IMR-90 (cell line): ENCODE data around the gene TXNRD1. TPM values are rescaled to one million over a fixed set of nuclear protein-coding genes. Genes with fewer than 3 reads are reported as not detected.

Source experiments
- ATAC-seq: fragments of 200-7000 bp; cut with Tn5 transposase; 2 replicates; pipeline ENCODE4 v1.9.1; 2020; ENCODE audit warnings: low read depth, mild to moderate bottlenecking, moderate library complexity
- BruUV-seq: library from RNA; stranded (reverse); fragments of 400-500 nt; replicated peaks from 2 replicates; lab custom pipeline; 2021; lab: Mats Ljungman, UMichigan
- CTCF ChIA-PET: fragments of 300-600 bp; formaldehyde crosslinking; extraction: SDS; loops from one replicate; lab custom pipeline; 2021; ENCODE audit warnings: antibody characterized with exemption; lab: Yijun Ruan, JAX
- POLR2A ChIA-PET: fragments of 300-600 bp; sonication (Branson Sonifier 250); formaldehyde crosslinking; loops from one replicate; lab custom pipeline; 2022; ENCODE audit warnings: antibody characterized with exemption; ENCODE audit not compliant: unreplicated experiment; lab: Charles Lee
- DNase-seq: peaks from one replicate; pipeline ENCODE4 v3.0.0; 2013
- H2AFZ ChIP-seq: replicated peaks from 2 replicates; pipeline ENCODE3; 2013; ENCODE audit warnings: low read length, mild to moderate bottlenecking; ENCODE audit not compliant: poor library complexity
- H2AK5ac ChIP-seq: 2 replicates; pipeline ENCODE4 v1.6.1; 2013; ENCODE audit warnings: low read depth, low read length, inconsistent platforms
- H2AK9ac ChIP-seq: replicated peaks from 2 replicates; pipeline ENCODE3; 2013; ENCODE audit warnings: mild to moderate bottlenecking, low read depth, low read length, moderate library complexity; ENCODE audit not compliant: poor library complexity
- H2BK120ac ChIP-seq: 2 replicates; pipeline ENCODE4 v1.6.1; 2013; ENCODE audit warnings: low read depth, low read length, inconsistent platforms
- H2BK15ac ChIP-seq: 3 replicates; pipeline ENCODE4 v1.6.1; 2013; ENCODE audit warnings: low read depth, low read length, inconsistent platforms
- H2BK20ac ChIP-seq: 2 replicates; pipeline ENCODE4 v1.6.1; 2013; ENCODE audit warnings: low read depth, mild to moderate bottlenecking, inconsistent platforms, low read length, moderate library complexity
- H2BK5ac ChIP-seq: 2 replicates; pipeline ENCODE4 v1.6.1; 2013; ENCODE audit warnings: mild to moderate bottlenecking, low read depth, low read length, inconsistent platforms; ENCODE audit not compliant: poor library complexity, severe bottlenecking
- H3K14ac ChIP-seq: replicated peaks from 2 replicates; pipeline ENCODE4 v1.6.1; 2013; ENCODE audit warnings: low read depth, low read length, inconsistent platforms
- H3K18ac ChIP-seq: 2 replicates; pipeline ENCODE4 v1.6.1; 2013; ENCODE audit warnings: low read depth, low read length, control low read depth
- H3K23ac ChIP-seq: 2 replicates; pipeline ENCODE4 v1.6.1; 2013; ENCODE audit warnings: low read depth, low read length, inconsistent platforms
- H3K27ac ChIP-seq: 2 replicates; pipeline ENCODE4 v1.5.1; 2013; ENCODE audit warnings: mild to moderate bottlenecking, control low read depth, low read length; ENCODE audit not compliant: insufficient read depth
- H3K27me3 ChIP-seq: 2 replicates; pipeline ENCODE4 v1.6.1; 2013; ENCODE audit warnings: low read length; ENCODE audit not compliant: control insufficient read depth, insufficient read depth
- H3K36me3 ChIP-seq: 2 replicates; pipeline ENCODE4 v1.6.1; 2013; ENCODE audit warnings: low read length, mixed read lengths; ENCODE audit not compliant: control insufficient read depth, insufficient read depth
- H3K4ac ChIP-seq: 2 replicates; pipeline ENCODE4 v1.6.1; 2013; ENCODE audit warnings: low read depth, low read length, inconsistent platforms
- H3K4me1 ChIP-seq: 2 replicates; pipeline ENCODE4 v1.6.1; 2013; ENCODE audit warnings: low read length, mixed read lengths; ENCODE audit not compliant: control insufficient read depth, insufficient read depth
- H3K4me2 ChIP-seq: 2 replicates; pipeline ENCODE4 v1.6.1; 2013; ENCODE audit warnings: low read depth, mild to moderate bottlenecking, control low read depth, low read length, moderate library complexity
- H3K4me3 ChIP-seq: 2 replicates; pipeline ENCODE4 v1.5.1; 2013; ENCODE audit warnings: low read depth, mild to moderate bottlenecking, control low read depth, low read length, moderate library complexity; ENCODE audit not compliant: insufficient read depth
- H3K56ac ChIP-seq: 2 replicates; pipeline ENCODE4 v1.6.1; 2013; ENCODE audit warnings: low read length, inconsistent platforms; ENCODE audit not compliant: insufficient read depth; ENCODE audit errors: extremely low read depth
- H3K79me1 ChIP-seq, 2 experiments: 2 replicates each; pipeline ENCODE4 v1.6.1; 2013; ENCODE audit warnings: low read length in 2 of 2, inconsistent platforms in 1 of 2, low read depth in 1 of 2
- H3K9ac ChIP-seq: 2 replicates; pipeline ENCODE4 v1.6.1; 2013; ENCODE audit warnings: low read depth, low read length, control low read depth
- H3K9me1 ChIP-seq: 2 replicates; pipeline ENCODE4 v1.6.1; 2013; ENCODE audit warnings: low read length, inconsistent platforms; ENCODE audit not compliant: insufficient read depth
- H3K9me3 ChIP-seq: 2 replicates; pipeline ENCODE4 v1.6.1; 2013; ENCODE audit warnings: low read length; ENCODE audit not compliant: control insufficient read depth, insufficient read depth
- H4K20me1 ChIP-seq: 2 replicates; pipeline ENCODE4 v1.6.1; 2013; ENCODE audit warnings: low read length, inconsistent platforms; ENCODE audit not compliant: insufficient read depth
- H4K5ac ChIP-seq: 2 replicates; pipeline ENCODE4 v1.6.1; 2013; ENCODE audit warnings: mild to moderate bottlenecking, low read depth, low read length, control low read depth
- H4K8ac ChIP-seq, 2 experiments: 2 replicates each; pipeline ENCODE4 v1.6.1; 2013; ENCODE audit warnings: low read depth in 2 of 2, low read length in 2 of 2, control low read depth in 1 of 2, inconsistent platforms in 1 of 2
- H4K91ac ChIP-seq: 2 replicates; pipeline ENCODE4 v1.6.1; 2013; ENCODE audit warnings: low read depth, low read length, inconsistent platforms; ENCODE audit not compliant: insufficient read depth
- BHLHE40 ChIP-seq: fragments of 150-350 bp; IDR thresholded peaks from 2 replicates; pipeline ENCODE4 v1.6.1; 2016; ENCODE audit warnings: mild to moderate bottlenecking, low read depth, low read length
- CEBPB ChIP-seq: IDR thresholded peaks from 2 replicates; pipeline ENCODE4 v1.6.1; 2012; ENCODE audit warnings: low read depth, low read length, improper control_type of control experiment
- CHD1 ChIP-seq: IDR thresholded peaks from 2 replicates; pipeline ENCODE4 v1.6.1; 2012; ENCODE audit warnings: low read depth, low read length, improper control_type of control experiment
- CTCF ChIP-seq: conservative IDR thresholded peaks from 2 replicates; pipeline ENCODE4 v1.5.1; 2012; ENCODE audit warnings: mild to moderate bottlenecking, low read depth, low read length, improper control_type of control experiment
- FOS ChIP-seq: fragments of 150-350 bp; IDR thresholded peaks from 2 replicates; pipeline ENCODE4 v1.6.1; 2016; ENCODE audit warnings: low read depth, low read length
- MAFK ChIP-seq: IDR thresholded peaks from 2 replicates; pipeline ENCODE4 v1.6.1; 2012; ENCODE audit warnings: low read depth, low read length, improper control_type of control experiment
- MAZ ChIP-seq: IDR thresholded peaks from 2 replicates; pipeline ENCODE4 v1.6.1; 2012; ENCODE audit warnings: low read depth, mild to moderate bottlenecking, low read length, improper control_type of control experiment, moderate library complexity, borderline replicate concordance
- MXI1 ChIP-seq: IDR thresholded peaks from 2 replicates; pipeline ENCODE4 v1.6.1; 2012; ENCODE audit warnings: low read depth, mild to moderate bottlenecking, low read length, moderate library complexity, borderline replicate concordance
- POLR2A ChIP-seq: IDR thresholded peaks from 2 replicates; pipeline ENCODE4 v1.6.1; 2012; ENCODE audit warnings: mild to moderate bottlenecking, low read depth, low read length
- RAD21 ChIP-seq: IDR thresholded peaks from 2 replicates; pipeline ENCODE4 v1.6.1; 2012; ENCODE audit warnings: low read length, improper control_type of control experiment
- RFX5 ChIP-seq: IDR thresholded peaks from 2 replicates; pipeline ENCODE4 v1.8.0; 2012; ENCODE audit warnings: low read depth, mild to moderate bottlenecking, low read length, moderate library complexity
- WGBS, 2 experiments: methylation state at CpG; one replicate each; pipeline versions ENCODE4 v1.1.5 to v1.1.7; 2013; ENCODE audit warnings: missing lambda C conversion rate in 2 of 2; ENCODE audit not compliant: insufficient read length in 1 of 2; ENCODE audit errors: extremely low coverage in 2 of 2; 5-methylcytosine and 5-hydroxymethylcytosine counted together
- dilution Hi-C: fragments of 300-500 bp; cut with HindIII; formaldehyde crosslinking; loops from one replicate; pipeline ENCODE4 v1.14.3; 2018; ENCODE audit warnings: low sequenced_read_pairs; ENCODE audit not compliant: unreplicated experiment
- in situ Hi-C: fragments of 300-500 bp; cut with MboI; formaldehyde crosslinking; loops from 3 replicates; pipeline ENCODE4 v1.14.3; 2019; ENCODE audit warnings: low sequenced_read_pairs, inconsistent platforms, mixed read lengths
- intact Hi-C: fragments of 100-400 bp; cut with micrococcal nuclease; formaldehyde crosslinking; loops from 2 replicates; pipeline ENCODE4 v1.10.0; 2022
- polyA plus RNA-seq, 3 experiments: library from polyadenylated mRNA; depleted of rRNA; stranded (reverse); fragments of >200 nt; gene quantifications; 2 replicates each; pipeline ENCODE4 v1.2.3, GENCODE V29; 2012; ENCODE audit warnings: low replicate concordance in 1 of 3
- total RNA-seq: library from RNA; depleted of rRNA; stranded (reverse); fragments of >200 nt; gene quantifications from 2 replicates; pipeline ENCODE4 v1.2.3, GENCODE V29; 2012

Gene TXNRD1
- total and polyA plus RNA-seq, 2 of the 4 experiments (the other 2 are of a cell fraction): 379 to 582 TPM

- dilution Hi-C loops: no loop called here
- H3K4me1 ChIP-seq: peaks cover 13% of the 10 kb centered on the region
- H4K20me1 ChIP-seq: peaks cover 82% of the 10 kb centered on the region
- no peak overlapping the region for H2BK20ac ChIP-seq
- H4K5ac ChIP-seq: no peak overlapping the region
- no peaks in the 10 kb centered on the region for H3K9me3 ChIP-seq
- in situ Hi-C loops: no loop called here
- H2BK15ac ChIP-seq: no peak overlapping the region
- POLR2A ChIA-PET: no interaction called here
- no peaks in the 10 kb centered on the region for H3K27me3 ChIP-seq
- H3K56ac ChIP-seq: no peak overlapping the region
- intact Hi-C loops: no loop called here
- no peak overlapping the region for H2AK5ac ChIP-seq
- no peak overlapping the region for H3K4ac ChIP-seq
- no peak overlapping the region for H3K14ac ChIP-seq
- no peak overlapping the region for H3K4me2 ChIP-seq
- no peak overlapping the region for H3K9ac ChIP-seq
- BruUV-seq: no TSS peak
- DNase-seq: no peak
- H3K9me1 ChIP-seq: peaks cover 6% of the 10 kb centered on the region; the same call in 1 of the 2 replicates
- peaks cover 27 to 59% of the 10 kb centered on the region in 2 experiments for H3K79me1 ChIP-seq
- TF ChIP-seq MXI1 (no peak), FOS (no peak), CEBPB (no peak), CHD1 (no peak), RAD21 (no peak), MAFK (no peak), POLR2A (no peak), RFX5 (no peak), CTCF (no peak), MAZ (no peak), BHLHE40 (no peak)
- no peak overlapping the region for H2BK120ac ChIP-seq
- peak overlapping the region; percentile 1 for H2BK5ac ChIP-seq
- no peak for ATAC-seq
- CTCF ChIA-PET: no interaction called here
- WGBS, 2 experiments: no CpG with 5 or more reads among the region's 1 CpG
- no peak overlapping the region for H3K18ac ChIP-seq
- H3K36me3 ChIP-seq: peaks cover 59% of the 10 kb centered on the region
- H4K8ac ChIP-seq: no peak overlapping the region
- no peak overlapping the region for H4K91ac ChIP-seq
- no peak overlapping the region for H2AK9ac ChIP-seq
- H3K27ac ChIP-seq: no peak overlapping the region
- H3K4me3 ChIP-seq: no peak overlapping the region
- H2AFZ ChIP-seq: no peak overlapping the region
- H3K23ac ChIP-seq: no peak overlapping the region
These were observed 103.4 kb downstream of the TXNRD1 start for GRCh38 chr12:104319028-104319427.
